ENCODE data around the gene ARHGAP26. TPM values are rescaled to one million over a fixed set of nuclear protein-coding genes. Genes with fewer than 3 reads are reported as not detected.
"Not testable (repeated sequence)": the region's sequence is repeated elsewhere in the genome, so short reads cannot be mapped to it uniquely, and the experiment has no call there.

The ARHGAP26 gene
- total RNA-seq, 1 donor from 2014 or later = 71.6 TPM

- DNase-seq (ENCODE audit: low spot score) (no peak), ATAC-seq (no peak)
- intact Hi-C loops (cut with DNase I) = no loop called here
Observed at GRCh38 chr5:143199161-143199560, 429.0 kb downstream of the ARHGAP26 start.

GRCh38 chr5:143199843-143200242, 429.7 kb downstream of the ARHGAP26 start:
- ATAC-seq = no peak
- intact Hi-C loops (cut with DNase I) = loop anchor here (10.0 kb wide), 1 partner anchor 75 kb away; no protein-coding TSS in a partner anchor
- DNase-seq (ENCODE audit: low spot score) = no peak

- intact Hi-C loops (cut with DNase I) = loop anchor here (10.0 kb wide), 1 partner anchor 74 kb away; no protein-coding TSS in a partner anchor
- DNase-seq (ENCODE audit: low spot score) (no peak), ATAC-seq (peak; percentile 73)
Observed at GRCh38 chr5:143200781-143201398, 430.7 kb downstream of the ARHGAP26 start.

- no peak for ATAC-seq
- intact Hi-C loops (cut with DNase I) = loop anchor here (10.0 kb wide), 1 partner anchor 73 kb away; no protein-coding TSS in a partner anchor
- DNase-seq (ENCODE audit: low spot score) = no peak
Observed at GRCh38 chr5:143201589-143201988, 431.4 kb downstream of the ARHGAP26 start.

DNA sequence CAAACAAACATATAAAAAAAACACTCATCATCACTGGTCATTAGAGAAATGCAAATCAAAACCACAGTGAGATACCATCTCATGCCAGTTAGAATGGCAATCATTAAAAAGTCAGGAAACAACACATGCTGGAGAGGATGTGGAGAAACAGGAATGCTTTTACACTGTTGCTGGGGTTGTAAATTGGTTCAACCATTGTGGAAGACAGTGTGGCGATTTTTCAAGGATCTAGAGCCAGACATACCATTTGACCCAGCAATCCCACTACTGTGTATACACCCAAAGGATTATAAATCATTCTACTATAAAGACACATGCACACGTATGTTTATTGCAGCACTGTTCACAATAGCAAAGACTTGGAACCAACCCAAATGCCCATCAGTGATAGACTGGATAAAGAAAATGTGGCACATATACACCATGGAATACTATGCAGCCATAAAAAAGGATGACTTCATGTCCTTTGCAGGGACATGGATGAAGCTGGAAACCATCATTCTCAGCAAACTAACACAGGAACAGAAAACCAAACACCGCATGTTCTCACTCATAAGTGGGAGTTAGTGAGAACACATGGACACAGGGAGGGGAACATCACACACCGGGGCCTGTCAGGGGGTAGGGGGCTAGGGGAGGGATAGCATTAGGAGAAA, 433.3 kb downstream of the ARHGAP26 start:
- intact Hi-C loops (cut with DNase I) = loop anchor here (10.0 kb wide), 1 partner anchor 71 kb away; no protein-coding TSS in a partner anchor
- not testable (repeated sequence) for DNase-seq (ENCODE audit: low spot score); ATAC-seq

DNA sequence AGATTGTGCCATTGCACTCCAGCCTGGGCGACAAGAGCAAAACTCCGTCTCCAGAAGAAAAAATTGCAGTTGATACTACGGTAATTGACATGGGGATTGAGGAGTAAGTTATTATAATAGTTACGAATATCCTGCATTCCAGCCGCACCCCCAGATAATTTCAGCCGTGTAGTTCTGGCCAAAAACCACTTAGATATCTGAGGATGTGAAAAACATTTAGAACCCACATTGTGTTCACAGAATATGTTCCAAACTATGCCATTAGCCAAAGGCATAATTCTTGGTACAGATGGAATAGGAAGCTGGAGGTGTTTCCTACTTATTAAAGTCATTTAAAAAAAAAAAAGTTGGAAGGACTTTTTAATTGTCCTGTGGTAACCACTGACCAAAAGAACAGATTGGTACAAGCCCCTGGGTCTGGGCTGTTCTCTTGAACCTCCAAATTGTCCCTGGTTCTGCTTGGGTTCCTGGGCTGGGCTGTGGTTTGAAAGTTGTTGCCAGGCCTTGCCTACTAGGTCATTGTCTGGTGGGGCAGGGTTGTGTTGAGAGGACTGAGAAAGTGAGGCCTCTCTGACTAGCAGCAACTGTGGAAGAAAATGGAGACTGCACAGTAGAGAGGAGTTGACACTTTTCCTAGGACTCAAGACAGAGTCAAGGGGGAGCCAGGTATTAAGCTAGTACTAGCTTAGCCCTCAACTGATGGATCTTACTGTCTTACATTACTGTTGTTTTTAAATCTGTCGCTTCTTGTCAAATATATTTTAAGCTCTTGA, 434.5 kb downstream of the ARHGAP26 start:
- ATAC-seq (no peak), DNase-seq (ENCODE audit: low spot score) (no peak)
- intact Hi-C loops (cut with DNase I) = loop anchor here (10.0 kb wide), 1 partner anchor 70 kb away; no protein-coding TSS in a partner anchor

DNA sequence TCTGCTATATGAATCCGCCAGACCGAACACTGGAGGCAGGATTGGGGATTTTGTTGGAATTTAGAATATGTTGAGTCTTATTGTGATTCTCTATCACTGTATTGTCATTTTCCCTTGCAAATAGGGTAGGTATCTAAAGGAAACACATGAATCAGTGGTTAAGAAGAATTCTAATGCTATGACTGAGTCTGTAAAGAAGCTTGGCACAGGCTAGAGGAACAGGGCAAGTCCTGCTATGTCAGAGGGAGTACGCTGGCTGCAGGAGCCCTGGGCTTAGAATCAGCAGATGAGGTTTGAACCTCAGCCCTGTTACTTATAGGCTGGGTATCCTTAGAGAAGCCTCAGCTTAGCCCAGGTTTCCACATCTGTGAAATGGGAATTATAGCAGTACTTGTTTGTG, 435.2 kb downstream of the ARHGAP26 start:
- DNase-seq (ENCODE audit: low spot score) (no peak), ATAC-seq (peak; percentile 47)
- intact Hi-C loops (cut with DNase I) = loop anchor here (10.0 kb wide), 1 partner anchor 69 kb away; no protein-coding TSS in a partner anchor

- DNase-seq (ENCODE audit: low spot score) (no peak), ATAC-seq (no peak)
- intact Hi-C loops (cut with DNase I) = loop anchor here (10.0 kb wide), 1 partner anchor 69 kb away; no protein-coding TSS in a partner anchor
Observed at GRCh38 chr5:143205883-143206195, 435.7 kb downstream of the ARHGAP26 start.

DNA sequence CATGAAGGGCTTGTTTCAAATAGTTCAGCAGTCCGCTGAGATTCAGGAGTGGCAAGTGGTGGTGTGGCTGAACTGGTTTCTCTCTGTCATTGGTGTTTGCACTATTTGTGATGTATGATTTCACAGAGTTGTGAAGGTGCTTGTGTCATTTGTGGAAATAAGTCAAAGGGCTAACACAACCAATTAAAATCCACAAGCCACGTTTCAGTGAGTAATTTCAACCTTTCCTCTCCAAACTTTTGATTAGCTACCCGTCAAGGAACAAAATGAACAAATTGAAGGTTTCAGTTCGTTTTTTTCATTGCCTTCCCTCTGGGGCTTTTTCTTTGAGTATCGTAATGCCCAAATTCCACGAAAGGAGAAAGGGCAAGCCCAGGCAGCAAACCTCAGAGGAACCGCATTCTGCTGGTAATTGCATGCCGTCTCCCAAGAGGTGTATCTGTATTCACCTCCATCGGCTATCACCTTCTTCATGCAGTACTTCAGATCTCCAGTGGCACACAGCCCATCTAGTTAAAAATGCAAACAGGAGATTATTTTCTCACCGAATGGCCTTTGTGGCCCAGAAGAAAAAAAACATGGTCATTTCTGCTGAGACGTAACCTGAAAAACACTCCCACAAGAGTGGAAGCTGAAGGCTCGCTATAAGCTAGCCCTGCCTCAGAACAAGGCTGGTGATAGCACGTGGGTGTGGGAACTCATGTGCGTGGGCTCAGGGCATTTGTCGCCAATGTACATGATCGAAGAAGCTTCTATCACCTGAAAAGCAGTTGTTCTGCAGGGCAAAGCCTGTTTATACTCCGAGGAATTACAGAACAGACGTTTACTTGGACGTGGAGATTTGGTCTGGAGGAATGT, 436.2 kb downstream of the ARHGAP26 start:
- intact Hi-C loops (cut with DNase I) = loop anchor here (10.0 kb wide), 1 partner anchor 68 kb away; no protein-coding TSS in a partner anchor
- ATAC-seq = no peak
- DNase-seq (ENCODE audit: low spot score) = no peak

DNA sequence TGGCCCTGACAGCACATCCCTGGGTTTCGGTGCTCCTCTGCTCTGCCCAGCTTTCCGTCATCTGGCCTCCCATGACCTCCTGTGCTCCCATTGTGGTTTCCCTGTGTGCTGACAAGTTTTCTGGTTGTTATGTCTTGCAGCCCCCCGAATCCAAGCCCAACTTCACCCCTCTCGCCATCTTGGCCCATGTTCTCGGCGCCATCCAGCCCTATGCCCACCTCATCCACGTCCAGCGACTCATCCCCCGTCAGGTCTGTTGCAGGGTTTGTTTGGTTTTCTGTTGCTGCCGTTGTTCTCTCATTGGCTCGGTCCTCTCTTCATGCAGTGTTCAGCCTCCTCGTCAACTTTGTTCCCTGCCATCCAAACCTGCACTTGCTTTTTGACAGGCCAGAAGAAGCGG, 436.9 kb downstream of the ARHGAP26 start:
- intact Hi-C loops (cut with DNase I) = loop anchor here (10.0 kb wide), 1 partner anchor 68 kb away; no protein-coding TSS in a partner anchor
- DNase-seq (ENCODE audit: low spot score) (no peak), ATAC-seq (no peak)

DNA sequence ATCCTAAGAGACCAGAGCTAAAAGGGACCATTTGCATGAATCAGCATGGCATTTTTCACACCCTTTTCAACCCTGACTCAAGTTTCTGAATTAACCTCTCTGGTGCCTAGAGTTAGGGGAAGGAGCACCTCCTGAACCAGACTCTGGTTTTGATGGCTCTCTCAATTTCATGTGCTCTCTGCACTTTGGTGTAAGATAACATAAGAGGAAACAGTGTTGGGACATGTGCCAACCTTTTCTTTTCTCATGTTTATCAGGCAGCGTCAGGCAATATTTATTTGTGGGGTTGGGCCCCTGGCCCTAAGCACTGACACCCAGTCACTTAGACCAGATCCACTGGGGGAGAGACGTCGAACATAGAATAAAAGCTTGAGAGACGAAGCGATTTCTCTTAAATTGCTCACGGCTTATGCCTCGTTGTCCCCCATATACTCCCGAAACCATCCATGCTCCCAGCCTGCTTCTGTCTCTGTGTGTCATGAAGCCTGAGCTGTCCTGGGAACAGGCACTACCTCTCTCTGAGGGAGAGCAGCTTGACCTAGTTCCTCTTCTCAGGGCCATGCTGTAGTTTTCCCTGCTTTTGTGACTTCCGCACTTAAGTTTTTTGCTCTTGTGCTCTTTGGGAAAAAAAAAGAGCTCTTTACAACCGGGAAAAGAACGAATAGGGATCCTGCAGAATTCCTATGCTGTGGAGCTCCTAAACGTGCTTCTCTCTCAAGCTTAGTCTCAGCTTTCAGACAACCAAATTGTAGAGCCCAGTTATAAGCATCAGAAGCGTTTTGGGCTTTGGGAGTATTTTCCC, 437.6 kb downstream of the ARHGAP26 start:
- intact Hi-C loops (cut with DNase I) = loop anchor here (10.0 kb wide), 1 partner anchor 67 kb away; no protein-coding TSS in a partner anchor
- ATAC-seq (peak; percentile 57), DNase-seq (ENCODE audit: low spot score) (no peak)

GRCh38 chr5:143208365-143208641, 438.1 kb downstream of the ARHGAP26 start:
- no peak for DNase-seq (ENCODE audit: low spot score)
- intact Hi-C loops (cut with DNase I) = loop anchor here (10.0 kb wide), 1 partner anchor 66 kb away; no protein-coding TSS in a partner anchor
- ATAC-seq = no peak

DNA sequence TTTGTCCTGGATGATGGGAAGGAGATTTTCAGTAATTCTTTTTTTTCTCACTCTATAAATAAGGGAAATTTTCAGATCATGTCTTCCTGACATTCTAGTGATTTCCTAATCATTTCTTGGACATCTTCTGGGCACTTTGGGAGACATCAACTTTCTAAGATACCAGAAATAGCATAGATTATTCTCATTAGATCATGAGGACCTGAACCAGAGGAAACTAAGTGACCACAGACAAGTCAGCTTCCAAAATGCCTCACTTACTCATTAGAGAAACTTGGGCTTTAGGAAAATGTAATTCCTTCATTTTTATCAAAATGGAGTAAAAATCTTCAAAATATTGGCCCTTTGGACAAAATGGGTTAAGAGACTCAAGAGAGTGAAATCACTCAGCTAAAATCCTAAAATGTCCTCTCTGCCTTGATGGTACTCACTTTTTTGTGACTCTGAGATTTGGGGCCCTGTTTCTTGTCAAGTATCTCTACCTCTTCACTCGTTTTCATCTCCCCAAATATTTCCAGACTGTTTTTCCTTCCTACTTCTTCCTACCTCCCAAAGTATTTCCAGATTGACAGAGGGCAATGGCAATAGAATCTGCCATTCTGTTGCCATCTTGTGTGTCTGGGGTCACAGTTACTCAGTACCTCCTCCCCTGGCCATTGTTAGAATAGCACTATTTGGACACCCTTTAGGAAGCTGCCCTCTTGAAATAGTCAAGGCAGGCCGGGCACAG, 438.8 kb downstream of the ARHGAP26 start:
- intact Hi-C loops (cut with DNase I) = loop anchor here (10.0 kb wide), 1 partner anchor 66 kb away; no protein-coding TSS in a partner anchor
- DNase-seq (ENCODE audit: low spot score) = no peak
- ATAC-seq = no peak

GRCh38 chr5:143209881-143210395, 439.8 kb downstream of the ARHGAP26 start:
- intact Hi-C loops (cut with DNase I) = loop anchor here (10.0 kb wide), 1 partner anchor 65 kb away; no protein-coding TSS in a partner anchor
- DNase-seq (ENCODE audit: low spot score) = no peak
- no peak for ATAC-seq

GRCh38 chr5:143210576-143210975, 440.4 kb downstream of the ARHGAP26 start:
- ATAC-seq (no peak), DNase-seq (ENCODE audit: low spot score) (no peak)
- intact Hi-C loops (cut with DNase I) = no loop called here

GRCh38 chr5:143212261-143212660, 442.1 kb downstream of the ARHGAP26 start:
- DNase-seq (ENCODE audit: low spot score) (no peak), ATAC-seq (no peak)
- intact Hi-C loops (cut with DNase I) = no loop called here

- ATAC-seq (peak; percentile 73), DNase-seq (ENCODE audit: low spot score) (no peak)
- intact Hi-C loops (cut with DNase I) = no loop called here
Observed at GRCh38 chr5:143213231-143213850, 443.2 kb downstream of the ARHGAP26 start.
